ENCODE results near the gene NRDC. TPM values are rescaled to one million over a fixed set of nuclear protein-coding genes. Genes with fewer than 3 reads are reported as not detected.

The NRDC gene
- total and polyA plus RNA-seq, 7 donors = 132 to 385 (median 268) TPM

GRCh38 chr1:51794868-51795267 is 83.7 kb downstream of the NRDC start:
- no peaks in the 10 kb centered on the region for H3K9me3 ChIP-seq
- peaks cover 5% of the 10 kb centered on the region for H3K4me1 ChIP-seq
- H3K27me3 ChIP-seq (ENCODE audit: insufficient read depth in 3 of 3, low read length in 2 of 3) = no peaks in the 10 kb centered on the region
- TF ChIP-seq CTCF (IDR thresholded peaks at IDR 0.05) = no peak
- ATAC-seq (no peak), DNase-seq (no peak)
- no peak overlapping the region for H3K4me3 ChIP-seq
- no peak overlapping the region for H3K27ac ChIP-seq
- H3K36me3 ChIP-seq (ENCODE audit: insufficient read depth in 1 of 2, low read depth in 1 of 2) = peaks cover 36 to 93% of the 10 kb centered on the region in 2 donors
- intact Hi-C loops (cut with DNase I) = no loop called here

- intact Hi-C loops (cut with DNase I) = no loop called here
- WGBS, 3 donors = 79 to 98% (median 93%) methylated on average over 2 of the region's 2 CpGs
- ATAC-seq = peak in 1 of 4 donors; percentile 12
- H3K4me1 ChIP-seq = no peaks in the 10 kb centered on the region
- H3K4me3 ChIP-seq = no peak overlapping the region
- no peak for TF ChIP-seq CTCF (IDR thresholded peaks at IDR 0.05)
- H3K9me3 ChIP-seq = no peaks in the 10 kb centered on the region
- DNase-seq = no peak
- H3K27me3 ChIP-seq (ENCODE audit: insufficient read depth in 3 of 3, low read length in 2 of 3) = no peaks in the 10 kb centered on the region
- peaks cover 35 to 94% of the 10 kb centered on the region in 2 donors for H3K36me3 ChIP-seq (ENCODE audit: insufficient read depth in 1 of 2, low read depth in 1 of 2)
- no peak overlapping the region for H3K27ac ChIP-seq
Observed at GRCh38 chr1:51794260-51794659, 84.3 kb downstream of the NRDC start.

- ATAC-seq = peak in 1 of 4 donors; percentile 9
- TF ChIP-seq CTCF (IDR thresholded peaks at IDR 0.05) = no peak
- no peak for DNase-seq
- H3K4me3 ChIP-seq = no peak overlapping the region
- intact Hi-C loops (cut with DNase I) = no loop called here
- no peak overlapping the region for H3K27ac ChIP-seq
- no peaks in the 10 kb centered on the region for H3K9me3 ChIP-seq
- no peaks in the 10 kb centered on the region for H3K27me3 ChIP-seq (ENCODE audit: insufficient read depth in 3 of 3, low read length in 2 of 3)
- H3K4me1 ChIP-seq = no peaks in the 10 kb centered on the region
- H3K36me3 ChIP-seq (ENCODE audit: insufficient read depth in 1 of 2, low read depth in 1 of 2) = peaks cover 38 to 94% of the 10 kb centered on the region in 2 donors
- 82 to 100% (median 94%) methylated on average over 1 of the region's 1 CpG for WGBS, 3 donors
Observed at GRCh38 chr1:51792864-51793263, 85.7 kb downstream of the NRDC start.

GRCh38 chr1:51791888-51792287 is 86.6 kb downstream of the NRDC start:
- Histone ChIP-seq H3K4me1 (no peaks in the 10 kb centered on the region), H3K27me3 (ENCODE audit: insufficient read depth in 3 of 3, low read length in 2 of 3) (no peaks in the 10 kb centered on the region), H3K36me3 (ENCODE audit: insufficient read depth in 1 of 2, low read depth in 1 of 2) (peaks cover 41 to 94% of the 10 kb centered on the region in 2 donors), H3K27ac (no peak overlapping the region), H3K9me3 (no peaks in the 10 kb centered on the region), H3K4me3 (no peak overlapping the region)
- peak in 2 of 4 donors; percentile 5 to 11 for ATAC-seq
- intact Hi-C loops (cut with DNase I) = no loop called here
- no peak for DNase-seq
- WGBS, 3 donors = 87 to 93% (median 90%) methylated on average over 1 of the region's 1 CpG
- TF ChIP-seq CTCF (IDR thresholded peaks at IDR 0.05) = no peak

- no peaks in the 10 kb centered on the region for H3K4me1 ChIP-seq
Observed at GRCh38 chr1:51790385-51790784, 88.1 kb downstream of the NRDC start.

More at GRCh38 chr1:51790385-51790784, 88.1 kb downstream of the NRDC start:
- DNase-seq (no peak), ATAC-seq (peak in 1 of 4 donors; percentile 2)
- WGBS, 3 donors = 90 to 91% (median 91%) methylated on average over 6 of the region's 6 CpGs
- Histone ChIP-seq H3K27me3 (ENCODE audit: insufficient read depth in 3 of 3, low read length in 2 of 3) (no peaks in the 10 kb centered on the region), H3K4me3 (no peak overlapping the region), H3K36me3 (ENCODE audit: insufficient read depth in 1 of 2, low read depth in 1 of 2) (peaks cover 45 to 100% of the 10 kb centered on the region in 2 donors), H3K27ac (no peak overlapping the region), H3K9me3 (no peaks in the 10 kb centered on the region)
- intact Hi-C loops (cut with DNase I) = no loop called here
- TF ChIP-seq CTCF (IDR thresholded peaks at IDR 0.05) = no peak
